ENCODE measurements around the gene ADCK2.
"Not testable (repeated sequence)": the region's sequence is repeated elsewhere in the genome, so short reads cannot be mapped to it uniquely, and the experiment has no call there.

DNA sequence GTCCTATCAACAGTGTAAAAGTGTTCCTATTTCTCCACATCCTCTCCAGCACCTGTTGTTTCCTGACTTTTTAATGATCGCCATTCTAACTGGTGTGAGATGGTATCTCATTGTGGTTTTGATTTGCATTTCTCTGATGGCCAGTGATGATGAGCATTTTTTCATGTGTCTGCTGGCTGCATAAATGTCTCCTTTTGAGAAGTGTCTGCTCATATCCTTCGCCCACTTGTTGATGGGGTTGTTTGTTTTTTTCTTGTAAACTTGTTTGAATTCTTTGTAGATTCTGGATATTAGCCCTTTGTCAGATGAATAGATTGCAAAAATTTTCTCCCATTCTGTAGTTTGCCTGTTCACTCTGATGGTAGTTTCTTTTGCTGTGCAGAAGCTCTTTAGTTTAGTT lies 9.8 kb upstream of the ADCK2 start:
- TF ChIP-seq, protein P1, sequence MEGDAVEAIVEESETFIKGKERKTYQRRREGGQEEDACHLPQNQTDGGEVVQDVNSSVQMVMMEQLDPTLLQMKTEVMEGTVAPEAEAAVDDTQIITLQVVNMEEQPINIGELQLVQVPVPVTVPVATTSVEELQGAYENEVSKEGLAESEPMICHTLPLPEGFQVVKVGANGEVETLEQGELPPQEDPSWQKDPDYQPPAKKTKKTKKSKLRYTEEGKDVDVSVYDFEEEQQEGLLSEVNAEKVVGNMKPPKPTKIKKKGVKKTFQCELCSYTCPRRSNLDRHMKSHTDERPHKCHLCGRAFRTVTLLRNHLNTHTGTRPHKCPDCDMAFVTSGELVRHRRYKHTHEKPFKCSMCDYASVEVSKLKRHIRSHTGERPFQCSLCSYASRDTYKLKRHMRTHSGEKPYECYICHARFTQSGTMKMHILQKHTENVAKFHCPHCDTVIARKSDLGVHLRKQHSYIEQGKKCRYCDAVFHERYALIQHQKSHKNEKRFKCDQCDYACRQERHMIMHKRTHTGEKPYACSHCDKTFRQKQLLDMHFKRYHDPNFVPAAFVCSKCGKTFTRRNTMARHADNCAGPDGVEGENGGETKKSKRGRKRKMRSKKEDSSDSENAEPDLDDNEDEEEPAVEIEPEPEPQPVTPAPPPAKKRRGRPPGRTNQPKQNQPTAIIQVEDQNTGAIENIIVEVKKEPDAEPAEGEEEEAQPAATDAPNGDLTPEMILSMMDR (IDR thresholded peaks at IDR 0.05; ENCODE audit: insufficient read depth, low read length, poor library complexity, severe bottlenecking): not testable (repeated sequence)
- not testable (repeated sequence) for TF ChIP-seq EZH2phosphoT487 (conservative IDR thresholded peaks at IDR 0.05; ENCODE audit: low read length)
